Prostate gland (tissue), 2 donors: ENCODE results near the gene LDAH.

Experiments
- POLR2AphosphoS5 ChIP-seq: sonication (generic); formaldehyde crosslinking; IDR thresholded peaks from one replicate; pipeline ENCODE4 v1.6.1; 2017; ENCODE audit warnings: antibody characterized with exemption
- TF ChIP-seq, protein P1 (sequence below), 4 experiments: fragments of 200-600 bp in 2 of 4; fragments of 450-650 bp in 2 of 4; sonication (generic) in 2 of 4; IDR thresholded peaks; 1 replicate in 3 of 4; 2 replicates in 1 of 4; pipeline ENCODE4 v1.5.1; 2016 to 2019; ENCODE audit warnings: antibody characterized with exemption in 4 of 4, mild to moderate bottlenecking in 2 of 4, moderate library complexity in 2 of 4

DNA sequence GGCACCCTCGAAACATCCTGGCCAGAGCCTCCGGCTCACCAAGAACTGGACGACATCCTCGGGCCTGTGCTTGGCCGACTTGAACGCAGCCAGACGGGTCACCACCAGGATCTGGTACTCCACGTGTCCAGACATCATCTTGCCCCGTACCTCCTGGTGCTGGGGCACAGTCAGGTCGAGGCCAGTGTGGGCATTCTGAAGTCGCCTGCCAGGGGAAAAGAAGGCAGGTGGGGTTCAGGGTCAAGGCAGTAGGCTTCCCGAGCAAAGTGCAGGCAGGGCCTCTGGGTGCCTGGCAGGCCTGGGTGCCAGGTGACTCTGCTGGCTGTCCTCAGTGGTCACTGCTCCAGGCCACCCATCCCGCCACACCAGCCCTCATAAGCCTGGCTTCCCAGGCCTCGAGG lies 177.6 kb downstream of the LDAH start:
- TF ChIP-seq, protein P1, sequence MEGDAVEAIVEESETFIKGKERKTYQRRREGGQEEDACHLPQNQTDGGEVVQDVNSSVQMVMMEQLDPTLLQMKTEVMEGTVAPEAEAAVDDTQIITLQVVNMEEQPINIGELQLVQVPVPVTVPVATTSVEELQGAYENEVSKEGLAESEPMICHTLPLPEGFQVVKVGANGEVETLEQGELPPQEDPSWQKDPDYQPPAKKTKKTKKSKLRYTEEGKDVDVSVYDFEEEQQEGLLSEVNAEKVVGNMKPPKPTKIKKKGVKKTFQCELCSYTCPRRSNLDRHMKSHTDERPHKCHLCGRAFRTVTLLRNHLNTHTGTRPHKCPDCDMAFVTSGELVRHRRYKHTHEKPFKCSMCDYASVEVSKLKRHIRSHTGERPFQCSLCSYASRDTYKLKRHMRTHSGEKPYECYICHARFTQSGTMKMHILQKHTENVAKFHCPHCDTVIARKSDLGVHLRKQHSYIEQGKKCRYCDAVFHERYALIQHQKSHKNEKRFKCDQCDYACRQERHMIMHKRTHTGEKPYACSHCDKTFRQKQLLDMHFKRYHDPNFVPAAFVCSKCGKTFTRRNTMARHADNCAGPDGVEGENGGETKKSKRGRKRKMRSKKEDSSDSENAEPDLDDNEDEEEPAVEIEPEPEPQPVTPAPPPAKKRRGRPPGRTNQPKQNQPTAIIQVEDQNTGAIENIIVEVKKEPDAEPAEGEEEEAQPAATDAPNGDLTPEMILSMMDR (IDR thresholded peaks at IDR 0.05): no peak
- TF ChIP-seq POLR2AphosphoS5: no peak
